GM21515 (cell line): ENCODE measurements around the gene PDE10A.
"Not testable (repeated sequence)": the region's sequence is repeated elsewhere in the genome, so short reads cannot be mapped to it uniquely, and the experiment has no call there.

ENCODE experiments used
- ATAC-seq: cut with Tn5 transposase; IDR thresholded peaks from one replicate; pipeline ENCODE4 v1.9.1; 2021; ENCODE audit not compliant: unreplicated experiment

Gene PDE10A

DNA sequence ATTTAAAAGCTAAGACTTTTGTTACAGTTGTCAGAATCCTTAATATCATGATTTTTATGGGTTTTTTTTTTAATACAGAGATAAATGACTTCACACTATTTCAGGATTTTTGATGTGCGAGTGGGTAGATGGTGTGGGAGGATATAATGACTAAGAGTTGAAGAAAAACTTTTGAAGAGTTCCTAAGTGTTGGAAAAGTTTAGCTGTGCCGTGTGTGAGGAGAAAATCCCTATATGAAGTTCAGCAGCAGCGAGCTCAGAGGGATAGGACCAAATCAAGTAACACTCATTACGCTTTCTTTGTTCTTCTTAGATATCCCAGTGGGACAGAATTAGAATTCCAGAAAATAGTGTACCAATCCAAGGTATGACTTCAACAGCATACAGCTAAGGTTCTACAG, 34.1 kb downstream of the PDE10A start:
- no peak for ATAC-seq

DNA sequence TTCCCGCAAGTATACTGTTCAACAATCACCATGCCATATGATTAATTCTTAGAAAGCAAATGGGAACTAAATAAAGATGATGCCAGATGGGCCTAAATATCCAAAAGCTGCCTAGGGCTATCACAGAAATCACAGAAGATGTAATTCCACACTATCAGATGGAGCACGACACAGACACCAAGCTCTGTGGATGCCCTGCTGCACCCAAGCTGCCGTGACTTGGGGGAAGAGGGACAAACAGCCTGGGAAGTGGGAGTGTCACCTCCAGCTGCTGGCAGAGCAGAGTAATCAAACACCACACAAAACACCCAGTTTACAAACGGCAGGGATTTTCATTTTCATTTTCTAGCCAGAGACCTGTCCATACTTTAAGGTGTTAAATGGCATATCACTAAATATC, 35.7 kb downstream of the PDE10A start:
- no peak for ATAC-seq

DNA sequence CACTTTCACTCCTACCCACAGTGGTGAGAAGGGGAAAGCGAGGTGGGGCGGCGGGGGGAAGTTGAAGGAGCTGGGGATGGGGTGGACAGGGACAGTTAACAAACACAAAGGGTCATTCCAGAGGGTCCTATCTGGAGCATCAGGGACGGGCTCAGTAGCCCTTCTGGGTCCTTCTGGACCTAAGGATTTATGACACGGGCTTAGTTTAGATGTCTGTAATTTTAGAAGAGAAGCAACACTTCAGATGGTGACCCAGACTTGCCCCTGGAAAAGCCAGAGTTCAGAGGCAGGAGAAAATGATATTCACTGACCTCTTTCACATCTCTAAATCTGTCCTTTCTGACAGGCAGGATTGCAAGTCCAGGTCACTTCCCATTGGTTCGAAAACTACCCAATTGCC, 36.3 kb downstream of the PDE10A start:
- no peak for ATAC-seq

DNA sequence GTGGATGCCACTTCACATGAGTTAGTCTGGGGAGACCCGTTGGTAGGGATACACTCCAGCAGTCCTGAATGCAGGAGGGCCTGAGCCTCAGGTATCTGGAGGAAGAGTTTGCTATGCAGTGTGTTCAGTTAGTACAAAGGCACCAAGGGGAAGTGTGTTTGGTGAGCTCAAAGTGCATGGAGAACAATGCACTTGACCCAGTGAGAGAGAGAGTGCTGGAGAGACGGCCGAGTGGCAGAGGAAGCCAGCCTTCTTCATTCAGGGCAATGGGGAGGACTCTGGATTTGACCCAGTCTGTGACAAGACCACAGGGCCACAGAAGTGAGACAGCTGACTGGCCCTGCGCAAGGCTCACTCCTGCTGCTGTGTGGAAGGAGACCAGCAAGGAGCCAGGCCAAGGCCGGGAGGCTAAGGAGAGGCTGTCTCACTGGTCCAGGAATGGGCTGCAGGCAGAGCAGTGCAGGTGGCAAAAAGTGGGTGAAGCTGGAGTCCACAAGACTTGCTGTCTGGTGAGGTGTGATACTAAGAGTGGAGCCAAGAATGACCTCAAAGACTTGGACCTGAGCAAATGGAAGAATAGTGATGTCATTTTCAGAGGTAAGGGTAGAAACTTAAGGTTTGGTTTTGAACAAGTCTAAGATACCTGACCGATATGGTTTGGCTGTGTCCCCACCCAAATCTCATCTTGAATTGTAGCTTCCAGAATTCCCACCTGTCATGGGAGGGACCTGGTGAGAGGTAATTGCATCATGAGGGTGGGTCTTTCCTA, 38.0 kb downstream of the PDE10A start:
- no peak for ATAC-seq

DNA sequence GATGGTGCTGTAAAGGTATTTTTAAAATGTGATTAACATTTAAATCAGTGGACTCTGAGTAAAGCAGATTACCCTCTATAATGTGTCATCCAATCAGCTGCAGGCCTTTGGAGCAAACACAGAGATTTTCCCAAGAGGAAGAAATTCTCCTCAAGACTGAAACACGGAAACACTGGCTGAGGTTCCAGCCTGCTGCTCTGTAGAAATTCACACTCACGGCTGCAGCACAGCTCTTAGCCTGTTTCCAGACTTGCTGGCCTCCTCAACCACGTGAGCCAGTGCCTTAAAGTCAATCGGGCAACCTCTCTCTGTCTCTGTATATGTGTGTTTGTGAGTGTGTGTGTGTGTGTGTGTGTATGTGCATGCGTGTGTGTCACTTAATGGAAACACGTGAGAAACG, 41.1 kb downstream of the PDE10A start:
- ATAC-seq: no peak

DNA sequence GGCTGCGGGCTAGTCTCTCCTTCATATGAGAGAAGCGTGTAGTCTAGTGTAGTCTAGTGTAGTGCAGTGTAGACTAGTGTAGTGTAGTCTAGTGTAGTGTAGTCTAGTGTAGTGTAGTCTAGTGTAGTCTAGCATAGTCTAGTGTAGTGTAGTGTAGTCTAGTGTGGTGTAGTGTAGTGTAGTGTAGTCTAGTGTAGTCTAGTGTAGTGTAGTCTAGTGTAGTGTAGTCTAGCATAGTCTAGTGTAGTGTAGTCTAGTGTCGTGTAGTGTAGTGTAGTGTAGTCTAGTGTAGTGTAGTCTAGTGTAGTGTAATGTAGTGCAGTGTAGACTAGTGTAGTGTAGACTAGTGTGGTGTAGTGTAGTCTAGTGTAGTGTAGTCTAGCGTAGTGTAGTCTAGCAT, 44.1 kb downstream of the PDE10A start:
- ATAC-seq: not testable (repeated sequence)

DNA sequence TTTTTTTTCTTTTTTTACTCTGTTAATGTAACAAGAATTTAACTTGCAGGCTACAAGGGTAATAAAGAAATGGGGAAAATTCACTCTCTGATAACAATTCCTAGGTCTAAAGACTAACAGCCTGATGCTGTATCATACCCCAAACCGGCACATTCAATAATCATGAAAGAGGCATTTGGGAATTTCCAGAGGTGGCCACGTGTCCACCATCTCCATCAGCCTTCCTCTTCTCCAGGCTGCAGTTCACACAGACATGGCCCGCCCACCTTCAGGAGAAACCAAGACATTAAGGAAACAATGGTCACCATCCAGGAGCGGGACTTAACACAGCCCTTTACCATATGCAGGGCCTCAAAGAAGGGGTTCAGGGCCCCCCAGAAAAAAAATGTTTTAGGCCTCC, 44.8 kb downstream of the PDE10A start:
- ATAC-seq: no peak

DNA sequence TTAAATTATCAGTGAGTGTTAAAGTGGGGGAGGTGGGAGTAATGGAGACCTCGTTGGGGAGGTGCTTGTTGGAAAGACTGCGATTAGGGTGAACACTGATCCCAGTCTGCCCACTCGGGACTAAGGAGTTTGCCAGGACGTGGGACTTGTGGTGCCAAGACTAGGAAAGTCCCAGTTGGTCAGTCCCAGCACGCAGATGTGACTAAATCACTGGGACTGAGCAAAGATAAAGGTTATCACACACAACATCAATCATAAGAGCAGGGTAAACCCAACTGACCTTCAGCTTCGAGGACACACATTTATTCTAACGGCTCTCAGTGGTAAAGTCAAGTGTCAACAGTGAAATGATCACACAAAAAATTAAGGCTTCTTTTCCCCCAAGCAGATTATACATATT, 45.5 kb downstream of the PDE10A start:
- no peak for ATAC-seq

DNA sequence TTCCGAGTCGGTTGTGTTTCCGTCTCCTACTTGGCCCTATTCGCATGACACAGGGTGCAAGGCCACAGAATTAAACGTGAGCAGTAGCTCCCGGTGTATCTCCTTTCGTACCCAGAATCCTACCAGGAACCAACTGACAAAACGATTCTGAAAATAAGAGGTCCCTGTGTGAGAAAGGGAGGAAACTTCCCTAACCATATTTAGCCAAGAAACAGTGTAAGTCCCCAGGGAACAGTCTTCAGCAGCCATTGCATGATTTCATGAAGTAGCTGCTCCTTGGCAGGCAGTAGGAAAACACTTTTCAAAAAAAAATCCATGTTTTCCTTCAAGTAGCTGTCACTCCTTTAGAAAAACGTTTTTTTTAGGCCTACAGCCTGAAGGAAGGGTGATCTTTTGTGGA, 46.9 kb downstream of the PDE10A start:
- ATAC-seq: no peak

DNA sequence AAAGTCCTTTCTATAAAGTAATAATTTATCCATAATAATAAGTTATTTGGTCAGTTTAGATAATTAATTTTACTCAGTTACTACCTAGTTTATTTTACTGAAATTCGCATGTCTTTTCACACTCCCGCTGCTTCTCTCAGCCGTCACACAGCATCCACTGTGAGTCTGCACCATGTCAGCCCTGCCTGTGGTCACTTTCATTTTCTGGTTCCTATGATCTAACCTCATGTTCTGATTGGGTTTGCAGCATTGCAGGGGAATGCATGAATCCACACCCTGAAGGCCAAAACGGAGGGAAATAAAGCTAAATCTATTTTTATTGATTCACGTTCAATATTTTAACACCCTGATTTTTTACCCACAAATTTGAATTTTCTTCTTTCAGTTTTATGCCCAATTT, 47.4 kb downstream of the PDE10A start:
- no peak for ATAC-seq

DNA sequence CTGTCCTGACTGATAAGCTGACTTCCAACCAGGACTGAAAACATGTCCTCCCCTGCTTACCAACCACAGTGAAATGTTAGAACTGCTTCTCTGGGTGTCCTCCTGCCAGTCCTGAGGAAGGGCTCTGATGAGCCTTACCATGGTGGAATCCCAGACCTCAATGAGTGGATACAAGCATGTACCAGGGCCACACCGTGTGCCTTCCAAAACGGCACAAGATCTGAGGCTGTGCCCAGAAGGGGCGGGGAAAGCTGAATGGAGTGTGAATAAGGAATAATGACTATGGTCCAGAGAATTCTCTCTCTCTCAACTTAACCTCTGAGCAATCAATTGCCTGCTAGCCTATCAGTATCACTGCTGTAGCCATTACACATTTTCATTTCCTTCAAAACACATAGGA, 51.7 kb downstream of the PDE10A start:
- no peak for ATAC-seq

DNA sequence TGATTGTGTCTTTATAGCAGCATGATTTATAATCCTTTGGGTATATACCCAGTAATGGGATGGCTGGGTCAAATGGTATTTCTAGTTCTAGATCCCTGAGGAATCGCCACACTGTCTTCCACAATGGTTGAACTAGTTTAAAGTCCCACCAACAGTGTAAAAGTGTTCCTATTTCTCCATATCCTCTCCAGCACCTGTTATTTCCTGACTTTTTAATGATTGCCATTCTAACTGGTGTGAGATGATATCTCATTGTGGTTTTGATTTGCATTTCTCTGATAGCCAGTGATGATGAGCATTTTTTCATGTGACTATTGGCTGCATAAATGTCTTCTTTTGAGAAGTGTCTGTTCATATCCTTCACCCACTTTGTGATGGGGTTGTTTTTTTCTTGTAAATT, 54.5 kb downstream of the PDE10A start:
- not testable (repeated sequence) for ATAC-seq

DNA sequence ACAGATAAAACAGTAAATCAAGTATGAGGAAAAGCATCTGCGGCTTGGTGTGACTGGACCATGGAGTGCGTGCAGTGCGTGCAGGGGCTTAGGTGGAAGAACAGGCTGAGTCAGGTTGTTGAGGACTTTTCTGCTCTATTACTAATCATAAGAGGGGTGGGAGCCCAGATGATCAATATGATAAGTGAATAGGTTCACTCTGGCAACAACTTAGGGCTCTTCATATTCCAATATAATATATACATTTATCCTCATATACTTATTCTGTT, 56.4 kb downstream of the PDE10A start:
- no peak for ATAC-seq

DNA sequence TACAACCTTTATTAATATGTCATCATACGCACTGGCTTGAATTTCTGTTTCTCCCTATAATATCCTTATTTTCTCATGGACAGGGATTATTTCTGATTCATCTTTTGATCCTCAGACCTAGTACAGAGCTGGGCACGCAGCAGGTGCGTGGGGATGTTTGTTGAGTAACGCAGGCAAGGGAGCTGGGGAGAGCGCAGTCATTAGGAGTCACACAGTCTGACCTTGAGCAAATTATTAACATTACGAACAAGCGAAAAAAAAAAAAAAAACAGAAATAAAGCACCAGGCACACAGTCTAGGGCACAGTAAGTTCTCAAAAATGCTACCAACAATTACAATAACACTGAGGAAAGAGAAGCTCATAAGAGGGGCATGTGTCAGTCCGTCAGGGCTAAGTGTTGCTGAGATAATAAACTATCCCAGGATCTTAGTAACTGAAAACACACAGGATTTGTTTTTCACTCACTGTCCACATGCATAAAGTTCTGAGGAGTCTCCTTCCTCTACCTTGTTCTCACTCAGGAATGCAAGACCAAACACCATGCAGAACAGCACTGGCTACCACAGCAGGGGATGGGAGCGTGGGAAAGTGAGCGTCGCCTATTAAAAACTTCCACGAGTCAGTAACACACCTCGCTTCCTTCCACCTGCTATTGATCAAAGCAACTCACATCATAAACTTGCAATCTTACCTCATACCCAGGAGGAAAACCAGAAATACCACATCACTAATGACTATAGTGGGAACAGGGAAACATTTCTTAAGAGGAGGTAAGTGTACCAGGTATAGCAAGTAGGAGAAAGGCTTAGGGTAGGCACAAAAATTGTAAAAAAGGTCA, 56.9 kb downstream of the PDE10A start:
- ATAC-seq: no peak

DNA sequence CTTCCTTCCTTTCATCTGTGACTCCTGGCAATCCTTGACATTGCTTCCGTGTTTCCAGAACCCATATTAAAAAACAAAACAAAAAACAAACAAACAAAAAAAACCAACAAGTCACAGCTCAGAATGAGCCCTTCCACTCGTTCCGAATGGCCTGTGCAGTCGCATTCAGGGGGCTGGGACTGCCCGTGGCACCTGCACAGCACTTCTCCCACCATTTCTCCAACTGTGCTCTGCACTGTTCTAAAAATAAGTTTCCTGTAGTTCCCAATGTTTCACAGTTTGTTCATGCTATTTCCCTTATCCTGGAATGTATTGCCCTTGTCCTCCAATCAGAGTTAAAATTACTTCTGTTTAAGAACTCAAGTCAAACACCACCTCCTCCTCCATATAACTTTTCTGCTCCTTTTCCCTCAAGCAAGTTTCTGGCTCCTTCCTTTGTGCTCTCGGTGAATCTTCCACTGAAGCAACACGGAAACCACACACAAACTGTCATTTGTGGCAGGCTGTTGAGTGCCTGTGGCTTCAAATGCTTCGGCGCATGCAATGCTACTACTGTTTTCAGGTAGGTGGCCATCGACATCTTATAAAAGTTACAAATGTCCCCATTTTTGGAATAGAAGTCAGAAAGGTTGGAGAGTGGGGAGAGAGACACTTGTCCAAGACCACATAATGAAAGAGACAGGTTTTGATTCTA, 57.7 kb downstream of the PDE10A start:
- ATAC-seq: no peak

DNA sequence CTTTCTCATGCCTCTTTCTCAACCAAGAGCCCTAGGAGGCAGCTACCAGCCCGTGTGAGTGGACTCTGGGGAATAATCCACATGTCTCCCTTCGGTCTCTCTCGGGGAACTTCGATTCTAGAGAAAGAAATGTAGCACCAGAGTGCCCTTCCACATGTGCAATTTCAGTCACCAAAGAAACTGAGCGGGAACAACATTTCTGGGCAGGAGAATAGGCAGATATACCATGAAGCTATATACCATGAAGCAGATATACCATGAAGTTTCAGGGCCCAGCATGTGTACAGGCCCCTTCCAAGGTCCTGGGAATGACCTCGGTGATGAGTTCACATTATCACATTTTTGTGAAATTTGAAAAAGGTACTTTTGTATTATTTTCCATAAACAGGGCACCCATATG, 60.8 kb downstream of the PDE10A start:
- ATAC-seq: no peak

DNA sequence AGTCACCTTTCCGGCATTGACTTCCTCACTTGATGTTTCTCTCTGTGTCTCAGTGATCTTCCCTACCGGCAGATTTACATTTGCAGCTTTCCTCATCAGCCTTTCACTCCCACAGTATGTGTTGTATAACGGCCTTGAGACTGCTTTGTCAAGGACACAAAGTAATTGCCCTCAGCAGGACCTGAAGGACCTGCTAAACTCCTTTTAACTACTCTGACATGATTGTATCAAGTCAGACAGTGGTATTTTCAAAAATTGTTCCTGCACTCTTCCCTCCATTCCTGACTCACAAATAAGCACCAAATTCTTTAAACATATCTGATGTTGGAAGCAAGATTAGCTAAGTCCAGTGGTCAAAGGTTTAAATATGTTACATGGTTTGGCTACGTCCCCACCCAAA, 62.4 kb downstream of the PDE10A start:
- no peak for ATAC-seq

DNA sequence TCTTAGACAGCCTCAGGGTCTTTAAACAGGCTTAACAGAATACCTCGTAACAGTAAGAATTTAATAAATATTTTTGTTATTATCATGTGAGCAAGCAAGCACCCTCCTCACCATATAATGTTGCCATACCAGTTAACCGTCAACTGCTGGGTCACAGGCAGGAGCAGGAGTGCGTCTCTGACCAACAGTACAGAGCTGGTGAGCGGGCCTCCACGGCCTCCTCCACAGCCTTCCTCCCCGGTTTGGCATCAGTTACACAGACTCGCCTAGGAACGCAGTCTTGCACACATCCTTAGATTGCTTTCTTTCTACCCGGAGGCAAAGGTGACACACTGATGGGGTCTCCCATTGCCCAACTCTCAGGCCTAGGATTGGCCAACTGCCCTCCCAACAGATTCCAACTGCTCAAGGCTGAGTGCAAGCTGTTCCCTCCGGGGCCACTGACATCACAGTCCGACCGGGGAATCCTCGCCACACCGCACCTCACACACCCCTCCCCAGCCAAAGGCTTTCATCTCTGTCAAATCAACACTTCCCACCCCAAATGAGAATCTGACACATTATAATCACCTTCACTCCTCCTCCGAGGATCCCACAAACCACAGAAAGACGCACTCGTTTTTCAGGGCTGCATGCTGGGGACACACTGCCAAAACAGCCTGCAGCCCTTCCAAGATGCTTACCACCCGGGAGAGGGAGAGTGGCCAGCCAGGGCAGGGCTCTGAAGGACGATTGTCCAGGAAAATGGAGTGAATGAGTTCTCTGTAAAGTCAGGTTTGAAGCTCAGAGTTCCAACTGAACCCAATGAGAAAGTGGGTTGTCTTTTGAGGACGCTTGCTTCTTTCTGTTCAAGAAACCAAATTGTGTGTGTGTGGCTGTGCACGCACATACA, 63.2 kb downstream of the PDE10A start:
- no peak for ATAC-seq

DNA sequence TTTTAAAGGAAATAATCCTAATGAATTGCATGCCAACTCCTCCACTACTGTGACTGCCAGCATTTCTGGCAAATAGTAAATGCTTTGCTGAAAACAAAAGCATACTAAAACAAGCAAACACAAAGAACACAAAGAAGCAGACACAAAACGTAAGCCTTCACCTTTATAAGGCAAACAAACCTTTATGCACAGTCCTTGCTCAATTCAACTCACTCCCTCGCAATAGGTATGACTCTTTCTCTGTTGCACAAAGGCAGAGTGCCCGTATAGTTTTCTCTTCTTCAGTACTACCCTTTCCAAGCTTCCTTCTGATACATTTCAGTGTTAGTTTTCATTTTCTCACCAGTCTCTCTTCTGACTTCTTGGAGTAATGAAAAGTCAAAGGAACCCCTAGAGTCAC, 63.9 kb downstream of the PDE10A start:
- no peak for ATAC-seq

DNA sequence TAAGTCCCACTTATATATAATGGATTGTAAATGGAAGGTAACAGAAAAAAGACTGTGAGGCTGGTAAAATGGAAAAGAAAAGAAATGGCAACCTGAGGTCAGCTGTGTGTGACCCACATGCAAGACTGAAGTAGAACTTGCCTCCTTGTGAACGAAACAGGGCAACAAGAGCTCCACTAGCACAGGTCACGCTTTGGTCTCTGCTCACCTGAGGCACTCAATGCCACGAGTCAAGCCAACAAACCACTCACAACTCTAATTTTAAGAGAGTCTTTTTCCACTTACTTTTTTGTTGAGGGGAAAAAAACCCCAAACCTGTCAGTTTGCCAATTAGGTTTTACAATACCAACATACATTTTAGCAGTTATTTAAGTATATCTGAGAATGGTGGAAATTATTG, 65.2 kb downstream of the PDE10A start:
- ATAC-seq: no peak
